Lower lobe of right lung (tissue), 2 donors: ENCODE results near the gene BMP8B. TPM values are rescaled to one million over a fixed set of nuclear protein-coding genes. Genes with fewer than 3 reads are reported as not detected.

Source experiments
- ATAC-seq, 2 donors: fragments of 200-7000 bp; cut with Tn5 transposase; one replicate each; pipeline ENCODE4 v1.9.1; 2020 to 2022; ENCODE audit warnings: mild to moderate bottlenecking in 2 of 2, moderate library complexity in 2 of 2
- DNase-seq: peaks from one replicate; pipeline ENCODE4 v3.0.0-alpha.2; 2020
- H3K27ac ChIP-seq: fragments of 200-600 bp; one replicate; pipeline ENCODE4 v1.8.0; 2022
- H3K27me3 ChIP-seq: fragments of 200-600 bp; one replicate; pipeline ENCODE4 v1.8.0; 2022; ENCODE audit warnings: low read depth
- H3K36me3 ChIP-seq: fragments of 200-600 bp; one replicate; pipeline ENCODE4 v1.8.0; 2022; ENCODE audit warnings: mild to moderate bottlenecking
- H3K4me1 ChIP-seq: fragments of 200-600 bp; one replicate; pipeline ENCODE4 v1.8.0; 2022
- H3K4me3 ChIP-seq: fragments of 200-600 bp; one replicate; pipeline ENCODE4 v1.8.0; 2022; ENCODE audit warnings: mild to moderate bottlenecking
- H3K9me3 ChIP-seq: fragments of 200-600 bp; one replicate; pipeline ENCODE4 v1.8.0; 2022
- intact Hi-C: fragments of 100-400 bp; cut with DNase I; formaldehyde crosslinking; loops from one replicate; pipeline ENCODE4 v1.11.0; 2022
- total RNA-seq: library from RNA; stranded (reverse); fragmentation: NEBNext Ultra II Directional; extraction: Animal tissue kit (Norgen Biotek cat#: 25700); gene quantifications from one replicate; pipeline ENCODE4 v1.2.1, GENCODE V29; 2021
- TF ChIP-seq, protein P1 (sequence below): fragments of 200-600 bp; IDR thresholded peaks from one replicate; pipeline ENCODE4 v1.8.0; 2022; ENCODE audit warnings: antibody characterized with exemption, mild to moderate bottlenecking
- donor health status: DM: no; HTN: yes; CAD: no; lungs with severe emphysema.

Gene BMP8B
- total RNA-seq, 1 donor from 2014 or later, result 1.7 TPM

DNA sequence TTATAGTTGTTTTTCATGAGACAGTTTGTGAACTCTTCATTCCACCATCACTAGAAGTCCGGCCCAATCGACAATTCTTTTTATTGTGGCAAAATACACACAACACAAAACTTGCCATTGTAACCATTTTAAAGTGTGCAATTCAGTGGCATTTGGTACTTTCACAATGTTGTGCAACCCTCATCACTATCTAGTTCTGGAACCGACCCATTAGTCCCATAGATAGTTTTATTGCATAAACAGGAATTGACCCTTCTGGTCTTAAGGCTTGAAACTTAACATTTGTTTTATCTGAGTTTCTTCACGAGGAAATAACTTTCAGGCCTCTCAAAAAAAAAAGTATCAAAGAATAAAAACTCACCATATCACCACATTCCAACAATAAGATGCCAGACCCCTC is 58.8 kb downstream of the BMP8B start:
- TF ChIP-seq, protein P1, sequence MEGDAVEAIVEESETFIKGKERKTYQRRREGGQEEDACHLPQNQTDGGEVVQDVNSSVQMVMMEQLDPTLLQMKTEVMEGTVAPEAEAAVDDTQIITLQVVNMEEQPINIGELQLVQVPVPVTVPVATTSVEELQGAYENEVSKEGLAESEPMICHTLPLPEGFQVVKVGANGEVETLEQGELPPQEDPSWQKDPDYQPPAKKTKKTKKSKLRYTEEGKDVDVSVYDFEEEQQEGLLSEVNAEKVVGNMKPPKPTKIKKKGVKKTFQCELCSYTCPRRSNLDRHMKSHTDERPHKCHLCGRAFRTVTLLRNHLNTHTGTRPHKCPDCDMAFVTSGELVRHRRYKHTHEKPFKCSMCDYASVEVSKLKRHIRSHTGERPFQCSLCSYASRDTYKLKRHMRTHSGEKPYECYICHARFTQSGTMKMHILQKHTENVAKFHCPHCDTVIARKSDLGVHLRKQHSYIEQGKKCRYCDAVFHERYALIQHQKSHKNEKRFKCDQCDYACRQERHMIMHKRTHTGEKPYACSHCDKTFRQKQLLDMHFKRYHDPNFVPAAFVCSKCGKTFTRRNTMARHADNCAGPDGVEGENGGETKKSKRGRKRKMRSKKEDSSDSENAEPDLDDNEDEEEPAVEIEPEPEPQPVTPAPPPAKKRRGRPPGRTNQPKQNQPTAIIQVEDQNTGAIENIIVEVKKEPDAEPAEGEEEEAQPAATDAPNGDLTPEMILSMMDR, result no peak
- Histone ChIP-seq H3K27ac (no peak overlapping the region), H3K4me1 (no peaks in the 10 kb centered on the region), H3K4me3 (no peak overlapping the region), H3K9me3 (no peaks in the 10 kb centered on the region), H3K36me3 (no peaks in the 10 kb centered on the region), H3K27me3 (peaks cover 44% of the 10 kb centered on the region)
- intact Hi-C loops, result no loop called here
- DNase-seq (no peak), ATAC-seq (no peak)

- intact Hi-C loops, result no loop called here
- no peaks in the 10 kb centered on the region for H3K36me3 ChIP-seq
- peaks cover 41% of the 10 kb centered on the region for H3K27me3 ChIP-seq
- DNase-seq (no peak), ATAC-seq (no peak)
- H3K9me3 ChIP-seq, result no peaks in the 10 kb centered on the region
- no peak overlapping the region for H3K4me3 ChIP-seq
- H3K4me1 ChIP-seq, result no peaks in the 10 kb centered on the region
- H3K27ac ChIP-seq, result no peak overlapping the region
- TF ChIP-seq, protein P1, result no peak
These were observed 59.6 kb downstream of the BMP8B start for GRCh38 chr1:39729030-39729429.

- no peak overlapping the region for H3K4me3 ChIP-seq
- TF ChIP-seq, protein P1, result no peak
- no peaks in the 10 kb centered on the region for H3K9me3 ChIP-seq
- H3K4me1 ChIP-seq, result no peaks in the 10 kb centered on the region
- intact Hi-C loops, result no loop called here
- H3K27me3 ChIP-seq, result peaks cover 37% of the 10 kb centered on the region
- H3K36me3 ChIP-seq, result no peaks in the 10 kb centered on the region
- DNase-seq, result no peak
- ATAC-seq, result no peak
- no peak overlapping the region for H3K27ac ChIP-seq
These were observed 60.7 kb downstream of the BMP8B start for GRCh38 chr1:39727932-39728317.

GRCh38 chr1:39727221-39727931 is 61.3 kb downstream of the BMP8B start:
- H3K4me3 ChIP-seq, result no peak overlapping the region
- peaks cover 34% of the 10 kb centered on the region for H3K27me3 ChIP-seq
- intact Hi-C loops, result no loop called here
- H3K9me3 ChIP-seq, result no peaks in the 10 kb centered on the region
- DNase-seq (no peak), ATAC-seq (no peak)
- H3K36me3 ChIP-seq, result no peaks in the 10 kb centered on the region
- H3K27ac ChIP-seq, result no peak overlapping the region
- TF ChIP-seq, protein P1, result no peak
- no peaks in the 10 kb centered on the region for H3K4me1 ChIP-seq

DNA sequence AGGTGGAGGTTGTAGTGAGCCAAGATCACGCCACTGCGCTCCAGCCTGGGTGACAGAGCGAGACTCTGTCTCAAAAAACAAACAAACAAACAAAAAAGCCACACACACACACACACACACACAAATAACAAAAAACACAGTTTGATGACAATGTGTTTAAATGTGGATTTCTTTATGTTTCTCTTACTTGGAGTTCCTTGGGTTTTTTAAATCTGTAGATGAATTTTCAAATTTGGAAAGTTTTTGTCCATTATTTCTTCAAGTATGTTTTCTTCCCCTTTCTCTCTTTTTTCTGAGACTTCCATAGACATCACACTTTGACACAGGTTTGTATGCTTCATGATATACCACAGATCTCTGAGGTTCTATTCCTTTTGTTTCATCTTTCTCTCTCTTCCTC is 62.1 kb downstream of the BMP8B start:
- H3K36me3 ChIP-seq, result no peaks in the 10 kb centered on the region
- TF ChIP-seq, protein P1, result no peak
- intact Hi-C loops, result no loop called here
- no peak overlapping the region for H3K27ac ChIP-seq
- no peak overlapping the region for H3K4me3 ChIP-seq
- H3K9me3 ChIP-seq, result no peaks in the 10 kb centered on the region
- ATAC-seq (no peak), DNase-seq (no peak)
- H3K4me1 ChIP-seq, result no peaks in the 10 kb centered on the region
- peaks cover 34% of the 10 kb centered on the region for H3K27me3 ChIP-seq
